Measurements from ENCODE around the gene HK1. TPM values are rescaled to one million over a fixed set of nuclear protein-coding genes. Genes with fewer than 3 reads are reported as not detected.

The HK1 gene
- total RNA-seq, 2 donors from 2014 or later, result 73.3 to 83.3 TPM

DNA sequence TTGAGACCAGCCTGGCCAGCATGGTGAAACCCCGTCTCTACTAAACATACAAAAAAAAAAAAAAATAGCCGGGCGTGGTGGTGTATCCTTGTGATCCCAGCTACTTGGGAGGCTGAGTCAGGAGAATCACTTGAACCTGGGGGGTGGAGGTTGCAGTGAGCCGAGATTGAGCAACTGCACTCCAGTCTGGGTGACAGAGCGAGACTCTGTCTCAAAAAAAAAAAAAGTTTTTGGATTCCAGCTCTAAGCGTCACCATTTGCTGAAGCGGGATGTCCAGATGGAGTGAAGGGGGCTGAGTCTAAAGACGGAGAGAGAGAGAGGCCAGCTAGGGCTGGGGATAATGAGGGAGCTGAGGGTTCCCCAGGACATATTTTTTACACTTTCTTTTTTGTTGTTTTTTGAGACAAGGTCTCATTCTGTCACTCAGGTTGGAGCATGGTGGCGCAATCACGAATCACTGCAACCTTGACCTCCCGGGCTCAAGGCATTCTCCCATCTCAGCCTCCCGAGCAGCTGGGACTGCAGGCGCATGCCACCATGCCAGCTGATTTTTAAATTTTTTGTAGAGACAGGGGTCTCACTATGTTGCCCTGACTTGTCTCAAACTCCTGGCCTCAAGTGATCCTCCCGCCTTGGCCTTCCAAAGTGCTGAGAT, 9.4 kb upstream of the HK1 start:
- DNase-seq, result no peak
- intact Hi-C loops (cut with DNase I), result no loop called here
- H3K27me3 ChIP-seq, result no peaks in the 10 kb centered on the region
- no peak overlapping the region for H3K9ac ChIP-seq (ENCODE audit: low read depth in 2 of 2, low read length in 2 of 2)
- H3K4me3 ChIP-seq, result no peak overlapping the region
- H3K9me3 ChIP-seq, result no peaks in the 10 kb centered on the region
- TF ChIP-seq, protein P1, sequence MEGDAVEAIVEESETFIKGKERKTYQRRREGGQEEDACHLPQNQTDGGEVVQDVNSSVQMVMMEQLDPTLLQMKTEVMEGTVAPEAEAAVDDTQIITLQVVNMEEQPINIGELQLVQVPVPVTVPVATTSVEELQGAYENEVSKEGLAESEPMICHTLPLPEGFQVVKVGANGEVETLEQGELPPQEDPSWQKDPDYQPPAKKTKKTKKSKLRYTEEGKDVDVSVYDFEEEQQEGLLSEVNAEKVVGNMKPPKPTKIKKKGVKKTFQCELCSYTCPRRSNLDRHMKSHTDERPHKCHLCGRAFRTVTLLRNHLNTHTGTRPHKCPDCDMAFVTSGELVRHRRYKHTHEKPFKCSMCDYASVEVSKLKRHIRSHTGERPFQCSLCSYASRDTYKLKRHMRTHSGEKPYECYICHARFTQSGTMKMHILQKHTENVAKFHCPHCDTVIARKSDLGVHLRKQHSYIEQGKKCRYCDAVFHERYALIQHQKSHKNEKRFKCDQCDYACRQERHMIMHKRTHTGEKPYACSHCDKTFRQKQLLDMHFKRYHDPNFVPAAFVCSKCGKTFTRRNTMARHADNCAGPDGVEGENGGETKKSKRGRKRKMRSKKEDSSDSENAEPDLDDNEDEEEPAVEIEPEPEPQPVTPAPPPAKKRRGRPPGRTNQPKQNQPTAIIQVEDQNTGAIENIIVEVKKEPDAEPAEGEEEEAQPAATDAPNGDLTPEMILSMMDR (IDR thresholded peaks at IDR 0.05), result no peak
- H3K27ac ChIP-seq, result no peak overlapping the region
- no peaks in the 10 kb centered on the region for H3K4me1 ChIP-seq
- H3K36me3 ChIP-seq, result no peaks in the 10 kb centered on the region

DNA sequence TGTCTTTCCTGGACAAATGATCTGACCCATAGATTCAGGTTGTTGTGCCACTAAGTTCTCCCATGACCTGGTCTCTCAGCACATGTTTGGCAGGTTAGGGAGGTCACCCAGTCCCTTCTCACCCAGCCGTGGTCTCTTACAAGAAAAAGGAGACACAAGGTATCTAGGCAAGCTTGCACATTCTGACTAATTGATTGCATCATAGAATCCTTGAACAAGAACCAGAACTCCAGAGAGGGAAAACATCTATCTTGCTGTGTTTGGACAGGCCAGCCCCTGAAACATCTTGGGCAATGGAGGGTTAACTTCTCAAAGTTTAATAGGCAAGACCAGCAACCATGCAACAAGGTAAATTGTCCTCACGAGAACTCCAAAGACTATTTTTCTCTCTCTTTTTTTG, 8.5 kb upstream of the HK1 start:
- Histone ChIP-seq H3K9ac (ENCODE audit: low read depth in 2 of 2, low read length in 2 of 2) (no peak overlapping the region), H3K27me3 (no peaks in the 10 kb centered on the region), H3K4me1 (no peaks in the 10 kb centered on the region), H3K27ac (no peak overlapping the region), H3K36me3 (no peaks in the 10 kb centered on the region), H3K4me3 (no peak overlapping the region), H3K9me3 (no peaks in the 10 kb centered on the region)
- TF ChIP-seq, protein P1 (IDR thresholded peaks at IDR 0.05), result no peak
- DNase-seq, result no peak
- intact Hi-C loops (cut with DNase I), result no loop called here

DNA sequence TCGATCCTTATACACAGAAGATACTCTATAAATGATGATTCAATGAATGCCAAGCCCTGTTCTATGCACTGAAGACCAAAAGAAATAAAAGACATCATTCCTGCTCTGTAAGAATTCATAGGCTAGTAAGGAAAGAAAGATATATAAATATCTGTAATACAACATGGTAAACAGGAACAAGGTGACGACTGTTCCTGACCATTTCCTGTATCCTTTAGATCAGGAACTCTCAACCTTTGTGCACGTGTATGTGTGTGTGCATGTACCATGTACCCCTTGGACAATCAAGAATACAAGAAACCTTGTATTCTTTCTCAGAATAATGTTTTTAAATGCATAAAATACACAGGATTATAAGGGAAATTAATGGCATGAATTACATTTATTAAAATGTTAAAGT, 7.3 kb upstream of the HK1 start:
- no peaks in the 10 kb centered on the region for H3K4me1 ChIP-seq
- intact Hi-C loops (cut with DNase I), result no loop called here

DNA sequence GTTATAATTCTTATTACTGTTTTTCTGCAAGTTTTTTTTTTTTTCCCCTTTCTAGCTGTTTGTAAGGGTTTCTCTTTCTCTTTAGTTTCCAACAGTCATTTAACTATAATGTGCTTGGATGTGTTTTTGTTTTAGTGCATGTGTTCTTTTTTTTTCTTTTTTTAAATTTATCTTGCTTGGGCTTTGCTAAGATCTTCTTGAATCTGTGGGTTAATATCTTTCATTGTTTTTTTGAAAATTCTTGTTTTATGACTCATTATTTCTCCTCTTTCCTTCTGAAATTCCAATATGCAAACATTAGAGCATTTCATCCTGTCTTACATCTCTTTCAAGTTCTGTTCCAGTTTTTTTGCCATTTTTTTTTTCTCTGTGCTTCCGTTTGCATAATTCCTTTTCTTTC, 5.7 kb upstream of the HK1 start:
- no peaks in the 10 kb centered on the region for H3K4me1 ChIP-seq
- no peaks in the 10 kb centered on the region for H3K27me3 ChIP-seq
- no peak overlapping the region for H3K27ac ChIP-seq
- intact Hi-C loops (cut with DNase I), result no loop called here
- H3K9me3 ChIP-seq, result no peaks in the 10 kb centered on the region
- H3K4me3 ChIP-seq, result no peak overlapping the region
- no peak overlapping the region for H3K9ac ChIP-seq (ENCODE audit: low read depth in 2 of 2, low read length in 2 of 2)
- no peaks in the 10 kb centered on the region for H3K36me3 ChIP-seq
- DNase-seq, result no peak
- TF ChIP-seq, protein P1 (IDR thresholded peaks at IDR 0.05), result no peak

More for the DNA sequence above, 7.3 kb upstream of the HK1 start:
- TF ChIP-seq, protein P1 (IDR thresholded peaks at IDR 0.05), result no peak
- H3K27ac ChIP-seq, result no peak overlapping the region
- DNase-seq, result no peak
- H3K36me3 ChIP-seq, result no peaks in the 10 kb centered on the region
- no peaks in the 10 kb centered on the region for H3K27me3 ChIP-seq
- H3K4me3 ChIP-seq, result no peak overlapping the region
- H3K9me3 ChIP-seq, result no peaks in the 10 kb centered on the region
- H3K9ac ChIP-seq (ENCODE audit: low read depth in 2 of 2, low read length in 2 of 2), result no peak overlapping the region

DNA sequence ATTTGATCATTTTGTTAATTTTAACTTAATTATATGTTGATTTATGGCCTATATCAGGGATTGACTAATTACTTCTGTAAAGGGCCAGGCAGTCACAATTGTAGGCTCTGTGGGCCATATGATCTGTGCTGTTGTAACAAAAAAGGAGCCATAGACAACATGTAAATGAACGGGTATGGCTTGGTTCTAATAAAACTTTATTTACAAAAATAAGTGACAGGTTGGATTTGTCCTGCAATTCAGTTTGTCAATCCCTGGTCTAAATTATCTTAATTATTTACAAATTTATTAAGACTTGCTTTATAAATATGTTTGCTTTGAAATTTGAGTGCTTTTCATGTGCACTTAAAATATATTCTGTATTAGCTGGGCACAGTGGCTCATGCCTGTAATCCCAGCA, 2.9 kb upstream of the HK1 start:
- H3K27ac ChIP-seq, result no peak overlapping the region
- no peak for DNase-seq
- H3K9ac ChIP-seq (ENCODE audit: low read depth in 2 of 2, low read length in 2 of 2), result no peak overlapping the region
- intact Hi-C loops (cut with DNase I), result no loop called here
- H3K4me3 ChIP-seq, result no peak overlapping the region
- H3K9me3 ChIP-seq, result no peaks in the 10 kb centered on the region
- TF ChIP-seq, protein P1 (IDR thresholded peaks at IDR 0.05), result no peak
- no peaks in the 10 kb centered on the region for H3K36me3 ChIP-seq
- no peaks in the 10 kb centered on the region for H3K27me3 ChIP-seq
- no peaks in the 10 kb centered on the region for H3K4me1 ChIP-seq
